Panc1 (cell line): ENCODE measurements around the gene LRRC1.

Source experiments
- CTCF ChIP-seq: fragments of 450-650 bp; IDR thresholded peaks from 2 replicates; pipeline ENCODE4 v1.5.1; 2017; ENCODE audit warnings: mild to moderate bottlenecking
- POLR2AphosphoS5 ChIP-seq: IDR thresholded peaks from 2 replicates; pipeline ENCODE4 v1.6.1; 2012; ENCODE audit warnings: mild to moderate bottlenecking, low read depth, low read length, moderate library complexity
- REST ChIP-seq, 2 experiments: IDR thresholded peaks; 2 replicates each; pipeline ENCODE4 v1.6.1; 2011 to 2012; ENCODE audit warnings: low read depth in 2 of 2, control low read depth in 1 of 2, low read length in 1 of 2, mild to moderate bottlenecking in 1 of 2, moderate library complexity in 1 of 2; ENCODE audit not compliant: insufficient read depth in 1 of 2
- SIN3A ChIP-seq: IDR thresholded peaks from 2 replicates; pipeline ENCODE4 v1.6.1; 2012; ENCODE audit warnings: low read depth, mild to moderate bottlenecking, low read length, moderate library complexity, borderline replicate concordance; ENCODE audit not compliant: insufficient read depth
- TCF7L2 ChIP-seq: IDR thresholded peaks from 2 replicates; pipeline ENCODE4 v1.6.1; 2011; ENCODE audit warnings: mild to moderate bottlenecking, low read depth, low read length, inconsistent platforms

- TF ChIP-seq REST (IDR thresholded peaks at IDR 0.05; ENCODE audit: insufficient read depth in 1 of 2, low read depth in 2 of 2, low read length in 1 of 2) = no peak
- TF ChIP-seq CTCF = no peak
- TF ChIP-seq POLR2AphosphoS5 = no peak
- TF ChIP-seq SIN3A = no peak
- TF ChIP-seq TCF7L2 = no peak
Observed at GRCh38 chr6:53830366-53830765, 35.6 kb downstream of the LRRC1 start.
